Astrocyte of the spinal cord (primary cell): Measurements from ENCODE around the gene CDKAL1.

ENCODE experiments used
- DNase-seq: peaks from one replicate; pipeline ENCODE4 v3.0.0; 2011; ENCODE audit warnings: low read depth, low spot score
- H3K4me3 ChIP-seq: 2 replicates; pipeline ENCODE4 v1.5.1; 2011; ENCODE audit warnings: low read depth, mild to moderate bottlenecking, low read length, moderate library complexity
- in situ Hi-C: cut with HindIII; loops from 2 replicates; pipeline ENCODE4 v1.10.0; 2017; ENCODE audit warnings: low sequenced_read_pairs
- TF ChIP-seq, protein P1 (sequence below): IDR thresholded peaks from 2 replicates; pipeline ENCODE4 v1.5.1; 2012; ENCODE audit warnings: low read depth, mild to moderate bottlenecking, low read length, inconsistent platforms

The CDKAL1 gene

DNA sequence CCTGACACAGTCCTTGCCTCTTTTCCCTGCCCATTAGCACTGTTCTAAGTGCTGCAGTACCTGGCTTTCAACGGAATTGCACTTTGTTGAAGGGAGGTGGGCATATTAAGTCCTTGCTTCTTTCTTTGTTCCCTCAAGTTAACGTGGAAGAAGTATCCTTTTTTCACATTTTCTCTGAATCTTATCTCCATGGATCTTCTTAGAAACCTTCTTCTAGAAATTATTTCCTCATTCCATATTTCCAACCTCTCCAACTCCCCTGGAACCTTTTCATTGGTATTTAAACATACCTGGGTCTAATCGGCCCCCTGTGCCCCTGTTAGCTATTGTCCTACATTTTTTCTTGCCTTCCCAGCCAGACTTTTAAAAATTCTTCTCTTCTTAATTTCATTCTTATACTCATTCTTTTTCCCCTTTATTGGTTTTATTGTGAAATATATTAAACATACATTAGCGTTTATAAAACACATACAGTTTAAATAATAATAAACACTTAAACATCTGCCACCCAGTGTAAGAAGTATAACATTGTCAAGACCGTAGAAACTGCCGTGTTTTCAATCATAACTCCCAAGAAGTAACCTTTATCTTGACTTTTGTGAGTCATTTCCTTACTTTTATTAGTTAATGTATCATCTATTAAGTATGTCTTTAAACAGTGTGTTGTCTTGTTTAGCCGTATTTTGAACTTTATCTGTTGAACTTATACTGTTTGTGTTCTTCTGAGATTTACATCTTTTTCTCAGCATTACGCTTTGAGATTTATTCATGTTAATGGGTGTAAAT lies 118.2 kb downstream of the CDKAL1 start:
- H3K4me3 ChIP-seq = no peak overlapping the region
- DNase-seq = peak; percentile 35
- in situ Hi-C loops = no loop called here
- TF ChIP-seq, protein P1, sequence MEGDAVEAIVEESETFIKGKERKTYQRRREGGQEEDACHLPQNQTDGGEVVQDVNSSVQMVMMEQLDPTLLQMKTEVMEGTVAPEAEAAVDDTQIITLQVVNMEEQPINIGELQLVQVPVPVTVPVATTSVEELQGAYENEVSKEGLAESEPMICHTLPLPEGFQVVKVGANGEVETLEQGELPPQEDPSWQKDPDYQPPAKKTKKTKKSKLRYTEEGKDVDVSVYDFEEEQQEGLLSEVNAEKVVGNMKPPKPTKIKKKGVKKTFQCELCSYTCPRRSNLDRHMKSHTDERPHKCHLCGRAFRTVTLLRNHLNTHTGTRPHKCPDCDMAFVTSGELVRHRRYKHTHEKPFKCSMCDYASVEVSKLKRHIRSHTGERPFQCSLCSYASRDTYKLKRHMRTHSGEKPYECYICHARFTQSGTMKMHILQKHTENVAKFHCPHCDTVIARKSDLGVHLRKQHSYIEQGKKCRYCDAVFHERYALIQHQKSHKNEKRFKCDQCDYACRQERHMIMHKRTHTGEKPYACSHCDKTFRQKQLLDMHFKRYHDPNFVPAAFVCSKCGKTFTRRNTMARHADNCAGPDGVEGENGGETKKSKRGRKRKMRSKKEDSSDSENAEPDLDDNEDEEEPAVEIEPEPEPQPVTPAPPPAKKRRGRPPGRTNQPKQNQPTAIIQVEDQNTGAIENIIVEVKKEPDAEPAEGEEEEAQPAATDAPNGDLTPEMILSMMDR = no peak

GRCh38 chr6:20653085-20653479 lies 118.8 kb downstream of the CDKAL1 start:
- DNase-seq = no peak
- TF ChIP-seq, protein P1 = no peak
- in situ Hi-C loops = no loop called here
- H3K4me3 ChIP-seq = no peak overlapping the region

- H3K4me3 ChIP-seq = no peak overlapping the region
- TF ChIP-seq, protein P1 = no peak
- in situ Hi-C loops = no loop called here
- DNase-seq = no peak
Measured at GRCh38 chr6:20655317-20655716, 121.1 kb downstream of the CDKAL1 start.

DNA sequence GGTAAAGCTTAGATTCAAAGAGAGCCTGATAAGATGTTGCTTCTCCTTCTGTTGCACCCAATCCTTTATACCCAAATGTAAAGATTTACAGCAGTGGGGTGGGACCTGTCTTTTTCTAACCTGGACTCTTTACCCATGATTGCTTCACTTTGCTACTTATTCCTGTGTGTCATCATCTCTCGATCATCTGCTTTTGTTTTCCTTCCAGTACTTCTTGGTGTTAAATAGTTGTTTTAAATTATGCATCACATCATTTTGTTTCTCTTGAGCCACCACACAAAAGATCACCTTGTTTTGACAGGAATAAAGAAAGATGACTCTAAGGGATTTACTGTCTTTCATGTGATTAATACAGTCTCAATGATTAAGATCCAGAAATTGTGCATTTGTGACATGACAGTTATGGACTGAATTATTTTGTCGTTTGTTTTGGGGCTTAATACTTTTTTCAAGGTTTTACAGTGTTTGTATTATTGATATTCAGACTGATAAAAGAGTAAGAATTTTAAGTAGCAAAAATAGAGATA lies 123.1 kb downstream of the CDKAL1 start:
- TF ChIP-seq, protein P1 = no peak
- DNase-seq = no peak
- in situ Hi-C loops = no loop called here
- H3K4me3 ChIP-seq = no peak overlapping the region

GRCh38 chr6:20658053-20658452 lies 123.8 kb downstream of the CDKAL1 start:
- in situ Hi-C loops = no loop called here
- TF ChIP-seq, protein P1 = no peak
- no peak for DNase-seq
- H3K4me3 ChIP-seq = no peak overlapping the region

DNA sequence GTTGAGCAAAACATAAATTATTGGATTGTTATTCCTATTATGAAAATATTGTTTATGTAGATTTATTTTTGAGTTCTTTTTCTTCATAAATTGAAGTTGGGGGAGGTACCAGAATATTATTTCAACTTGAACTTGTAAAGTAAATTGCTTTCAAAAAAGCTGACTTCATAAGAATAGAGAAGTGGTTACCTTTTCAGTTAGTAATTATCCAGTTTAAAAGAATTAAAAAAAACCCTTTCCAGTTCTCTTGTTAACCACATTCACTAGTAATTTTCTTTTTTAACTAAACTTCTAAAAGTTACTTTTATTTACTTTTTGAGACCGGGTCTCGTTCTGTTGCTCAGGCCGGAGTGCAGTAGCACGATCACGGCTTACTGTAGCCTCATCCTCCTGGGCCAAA lies 124.3 kb downstream of the CDKAL1 start:
- TF ChIP-seq, protein P1 = no peak
- no peak for DNase-seq
- no peak overlapping the region for H3K4me3 ChIP-seq
- in situ Hi-C loops = no loop called here
